SK-N-SH (cell line): Measurements from ENCODE around the gene FKBP2.

ENCODE experiments used
- FOXJ3 ChIP-seq: sonication (generic); formaldehyde crosslinking; IDR thresholded peaks from 2 replicates; pipeline ENCODE4 v1.5.1; 2020; ENCODE audit warnings: mild to moderate bottlenecking, missing genetic modification reagents
- GABPA ChIP-seq: IDR thresholded peaks from 2 replicates; pipeline ENCODE4 v1.4.0; 2012; ENCODE audit warnings: low read depth, mild to moderate bottlenecking
- GATA2 ChIP-seq: sonication (generic); formaldehyde crosslinking; IDR thresholded peaks from 2 replicates; pipeline ENCODE4 v1.5.0; 2020; ENCODE audit warnings: mild to moderate bottlenecking, missing genetic modification reagents
- JUND ChIP-seq: IDR thresholded peaks from 2 replicates; pipeline ENCODE4 v1.4.0; 2012
- MEF2A ChIP-seq: IDR thresholded peaks from 2 replicates; pipeline ENCODE4 v1.4.0; 2012; ENCODE audit warnings: low read depth, borderline replicate concordance
- POLR2AphosphoS5 ChIP-seq: IDR thresholded peaks from 2 replicates; pipeline ENCODE4 v1.6.1; 2012; ENCODE audit warnings: low read depth, low read length
- REST ChIP-seq: IDR thresholded peaks from 2 replicates; pipeline ENCODE4 v1.6.1; 2012; ENCODE audit warnings: mild to moderate bottlenecking, low read depth, low read length, moderate library complexity
- TEAD4 ChIP-seq: IDR thresholded peaks from 2 replicates; pipeline ENCODE4 v1.4.0; 2012; ENCODE audit warnings: mild to moderate bottlenecking, borderline replicate concordance; ENCODE audit not compliant: insufficient read depth
- TF ChIP-seq, protein P1 (sequence below): IDR thresholded peaks from 2 replicates; pipeline ENCODE4 v1.4.0; 2012; ENCODE audit warnings: low read depth, borderline replicate concordance
- TF ChIP-seq, protein P2 (sequence below): fragments of 200-600 bp; sonication (generic); IDR thresholded peaks from 2 replicates; pipeline ENCODE4 v1.6.1; 2017; ENCODE audit warnings: antibody characterized with exemption, mild to moderate bottlenecking, moderate library complexity

GRCh38 chr11:64283092-64283491 lies 42.2 kb downstream of the FKBP2 start:
- TF ChIP-seq GATA2 (CRISPR knock-in tag) (no peak), POLR2AphosphoS5 (no peak), REST (no peak), GABPA (no peak), MEF2A (no peak), FOXJ3 (no peak), JUND (no peak), TEAD4 (no peak)
- TF ChIP-seq, protein P1, sequence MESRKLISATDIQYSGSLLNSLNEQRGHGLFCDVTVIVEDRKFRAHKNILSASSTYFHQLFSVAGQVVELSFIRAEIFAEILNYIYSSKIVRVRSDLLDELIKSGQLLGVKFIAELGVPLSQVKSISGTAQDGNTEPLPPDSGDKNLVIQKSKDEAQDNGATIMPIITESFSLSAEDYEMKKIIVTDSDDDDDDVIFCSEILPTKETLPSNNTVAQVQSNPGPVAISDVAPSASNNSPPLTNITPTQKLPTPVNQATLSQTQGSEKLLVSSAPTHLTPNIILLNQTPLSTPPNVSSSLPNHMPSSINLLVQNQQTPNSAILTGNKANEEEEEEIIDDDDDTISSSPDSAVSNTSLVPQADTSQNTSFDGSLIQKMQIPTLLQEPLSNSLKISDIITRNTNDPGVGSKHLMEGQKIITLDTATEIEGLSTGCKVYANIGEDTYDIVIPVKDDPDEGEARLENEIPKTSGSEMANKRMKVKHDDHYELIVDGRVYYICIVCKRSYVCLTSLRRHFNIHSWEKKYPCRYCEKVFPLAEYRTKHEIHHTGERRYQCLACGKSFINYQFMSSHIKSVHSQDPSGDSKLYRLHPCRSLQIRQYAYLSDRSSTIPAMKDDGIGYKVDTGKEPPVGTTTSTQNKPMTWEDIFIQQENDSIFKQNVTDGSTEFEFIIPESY, result no peak
- TF ChIP-seq, protein P2, sequence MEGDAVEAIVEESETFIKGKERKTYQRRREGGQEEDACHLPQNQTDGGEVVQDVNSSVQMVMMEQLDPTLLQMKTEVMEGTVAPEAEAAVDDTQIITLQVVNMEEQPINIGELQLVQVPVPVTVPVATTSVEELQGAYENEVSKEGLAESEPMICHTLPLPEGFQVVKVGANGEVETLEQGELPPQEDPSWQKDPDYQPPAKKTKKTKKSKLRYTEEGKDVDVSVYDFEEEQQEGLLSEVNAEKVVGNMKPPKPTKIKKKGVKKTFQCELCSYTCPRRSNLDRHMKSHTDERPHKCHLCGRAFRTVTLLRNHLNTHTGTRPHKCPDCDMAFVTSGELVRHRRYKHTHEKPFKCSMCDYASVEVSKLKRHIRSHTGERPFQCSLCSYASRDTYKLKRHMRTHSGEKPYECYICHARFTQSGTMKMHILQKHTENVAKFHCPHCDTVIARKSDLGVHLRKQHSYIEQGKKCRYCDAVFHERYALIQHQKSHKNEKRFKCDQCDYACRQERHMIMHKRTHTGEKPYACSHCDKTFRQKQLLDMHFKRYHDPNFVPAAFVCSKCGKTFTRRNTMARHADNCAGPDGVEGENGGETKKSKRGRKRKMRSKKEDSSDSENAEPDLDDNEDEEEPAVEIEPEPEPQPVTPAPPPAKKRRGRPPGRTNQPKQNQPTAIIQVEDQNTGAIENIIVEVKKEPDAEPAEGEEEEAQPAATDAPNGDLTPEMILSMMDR, result no peak
